Measurements from ENCODE around the gene CMTM7.

GRCh38 chr3:32391643-32392535 is at the start of gene CMTM7:
- TF ChIP-seq CTCF (IDR thresholded peaks at IDR 0.05): no peak
- TF ChIP-seq POLR2A (IDR thresholded peaks at IDR 0.05): no peak
